Naive B cell (primary cell): ENCODE measurements around the gene LRRC1. TPM values are rescaled to one million over a fixed set of nuclear protein-coding genes. Genes with fewer than 3 reads are reported as not detected.
A peak's percentile ranks its signal among the peaks of the same experiment; 100 is the strongest.
"Not testable (repeated sequence)": the region's sequence is repeated elsewhere in the genome, so short reads cannot be mapped to it uniquely, and the experiment has no call there.

Experiments
- ATAC-seq, 2 donors: fragments of 150-1000 bp; cut with Tn5 transposase; 2 replicates each; pipeline ENCODE4 v1.10.0; 2021; ENCODE audit warnings: low read depth in 2 of 2, mild to moderate bottlenecking in 2 of 2, moderate library complexity in 2 of 2
- DNase-seq: peaks from one replicate; pipeline ENCODE4 v3.0.0; 2022
- H3K27ac Mint-ChIP-seq, 6 donors: one replicate each; pipeline ENCODE4 v1.8.0; 2020 to 2022; ENCODE audit warnings: mild to moderate bottlenecking in 6 of 6, mixed read lengths in 6 of 6, moderate library complexity in 5 of 6, inconsistent platforms in 2 of 6
- H3K27me3 Mint-ChIP-seq, 3 donors: one replicate each; pipeline ENCODE4 v1.8.0; 2021 to 2022; ENCODE audit warnings: mixed read lengths in 3 of 3, mild to moderate bottlenecking in 1 of 3
- H3K36me3 Mint-ChIP-seq, 2 donors: one replicate each; pipeline ENCODE4 v1.8.0; 2020 to 2022; ENCODE audit warnings: mixed read lengths in 2 of 2, inconsistent platforms in 1 of 2, mild to moderate bottlenecking in 1 of 2
- H3K4me1 Mint-ChIP-seq, 3 donors: one replicate each; pipeline ENCODE4 v1.8.0; 2020 to 2022; ENCODE audit warnings: mixed read lengths in 3 of 3, inconsistent platforms in 1 of 3, mild to moderate bottlenecking in 1 of 3, moderate library complexity in 1 of 3
- H3K4me3 Mint-ChIP-seq, 8 donors: one replicate each; pipeline ENCODE4 v1.8.0; 2020 to 2022; ENCODE audit warnings: mild to moderate bottlenecking in 8 of 8, mixed read lengths in 8 of 8, moderate library complexity in 8 of 8, inconsistent platforms in 2 of 8
- H3K9me3 Mint-ChIP-seq, 7 donors: one replicate each; pipeline ENCODE4 v1.8.0; 2020 to 2022; ENCODE audit warnings: mixed read lengths in 7 of 7, mild to moderate bottlenecking in 5 of 7, inconsistent platforms in 2 of 7, moderate library complexity in 1 of 7
- polyA plus RNA-seq, 6 donors: library from polyadenylated mRNA; unstranded; fragments of 300-500 nt; fragmentation: Illumina TruSeq; gene quantifications; one replicate each; pipeline ENCODE4 v1.2.3, GENCODE V29; 2021; ENCODE audit warnings: low read depth in 6 of 6

The LRRC1 gene
- polyA plus RNA-seq, 6 donors from 2014 or later, result 1.8 to 7.1 (median 3.7) TPM

- H3K9me3 Mint-ChIP-seq, result peaks cover 0 to 16% (median 4%) of the 10 kb centered on the region in 7 donors
- H3K27ac Mint-ChIP-seq, result no peak overlapping the region
- DNase-seq (no peak), ATAC-seq (no peak)
- H3K4me3 Mint-ChIP-seq, result no peak overlapping the region
- peaks cover 0 to 12% (median 0%) of the 10 kb centered on the region in 3 donors for H3K27me3 Mint-ChIP-seq
- no peaks in the 10 kb centered on the region for H3K4me1 Mint-ChIP-seq
- H3K36me3 Mint-ChIP-seq, result peaks cover 8% of the 10 kb centered on the region in 2 donors
These were observed 24.0 kb upstream of the LRRC1 start for GRCh38 chr6:53770780-53771249.

GRCh38 chr6:53771785-53772624 lies 22.8 kb upstream of the LRRC1 start:
- Mint-ChIP-seq H3K27ac (peak overlapping the region in 1 of 6 donors; percentile 27), H3K27me3 (peaks cover 0 to 2% (median 0%) of the 10 kb centered on the region in 3 donors), H3K36me3 (peaks cover 8% of the 10 kb centered on the region in 2 donors), H3K9me3 (peaks cover 0 to 16% (median 4%) of the 10 kb centered on the region in 7 donors), H3K4me3 (peak overlapping the region in 1 of 8 donors; percentile 42), H3K4me1 (no peaks in the 10 kb centered on the region)
- ATAC-seq (no peak), DNase-seq (no peak)

DNA sequence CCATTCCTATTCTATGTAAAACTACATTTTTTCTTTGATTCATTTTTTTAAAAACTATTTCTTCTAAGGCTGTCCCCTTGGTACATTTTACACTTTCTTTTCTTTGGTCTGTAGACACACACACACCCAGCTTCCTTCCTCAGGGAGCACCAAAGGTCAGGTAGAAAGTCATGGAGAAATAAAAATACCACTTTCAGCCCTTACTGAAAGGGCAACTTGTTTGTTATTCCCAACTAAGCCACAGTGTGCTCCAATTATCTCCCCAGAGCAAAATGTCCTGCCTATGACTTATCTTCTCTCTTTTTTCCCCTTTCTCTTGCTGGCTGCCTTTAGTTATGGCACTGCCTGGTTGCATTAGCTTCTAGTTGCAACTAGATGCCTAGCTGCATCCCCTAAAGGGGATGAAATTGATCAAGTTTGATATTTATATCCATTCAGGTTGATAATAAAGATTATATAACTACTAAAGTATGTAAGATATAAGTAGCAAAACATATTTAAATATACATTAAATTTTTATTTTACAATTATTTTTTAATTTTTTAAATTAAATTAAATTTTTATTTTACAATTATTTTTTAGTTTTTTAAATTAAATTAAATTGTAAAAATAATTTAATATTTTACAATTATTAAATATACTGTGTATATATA lies 21.6 kb upstream of the LRRC1 start:
- DNase-seq (no peak), ATAC-seq (no peak)
- H3K27ac Mint-ChIP-seq, result no peak overlapping the region
- H3K36me3 Mint-ChIP-seq, result peaks cover 8% of the 10 kb centered on the region in 2 donors
- peaks cover 0 to 16% (median 4%) of the 10 kb centered on the region in 7 donors for H3K9me3 Mint-ChIP-seq
- H3K4me1 Mint-ChIP-seq, result no peaks in the 10 kb centered on the region
- no peak overlapping the region for H3K4me3 Mint-ChIP-seq
- no peaks in the 10 kb centered on the region for H3K27me3 Mint-ChIP-seq

- H3K27ac Mint-ChIP-seq, result not testable (repeated sequence)
These were observed 18.7 kb upstream of the LRRC1 start for GRCh38 chr6:53776152-53776551.

DNA sequence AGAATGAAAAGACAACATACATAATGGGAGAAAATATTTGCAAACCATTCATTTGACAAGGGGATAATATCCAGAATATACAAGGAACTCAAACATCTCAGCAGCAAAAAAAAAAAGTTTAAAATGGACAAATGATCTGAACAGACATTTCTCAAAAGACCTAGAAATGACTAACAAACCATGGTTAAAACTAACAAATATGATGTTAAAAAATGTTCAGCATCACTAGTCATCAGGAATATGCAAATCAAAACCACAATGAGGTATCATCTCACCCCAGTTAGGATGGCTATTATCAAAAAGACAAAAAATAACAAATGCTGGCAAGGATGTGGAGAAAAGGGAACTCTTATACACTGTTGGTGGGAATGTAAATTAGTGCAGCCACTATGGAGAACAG lies 9.8 kb upstream of the LRRC1 start:
- Mint-ChIP-seq H3K9me3 (peaks cover 0 to 55% (median 21%) of the 10 kb centered on the region in 7 donors), H3K36me3 (peaks cover 8 to 13% of the 10 kb centered on the region in 2 donors)
- H3K27me3 Mint-ChIP-seq, H3K4me3 Mint-ChIP-seq, H3K27ac Mint-ChIP-seq, ATAC-seq, DNase-seq, H3K4me1 Mint-ChIP-seq: not testable (repeated sequence)

More at GRCh38 chr6:53776152-53776551, 18.7 kb upstream of the LRRC1 start:
- not testable (repeated sequence) for DNase-seq, ATAC-seq, H3K4me1 Mint-ChIP-seq, H3K4me3 Mint-ChIP-seq, H3K27me3 Mint-ChIP-seq
- H3K36me3 Mint-ChIP-seq, result peaks cover 8 to 15% of the 10 kb centered on the region in 2 donors
- peaks cover 3 to 26% (median 8%) of the 10 kb centered on the region in 7 donors for H3K9me3 Mint-ChIP-seq

DNA sequence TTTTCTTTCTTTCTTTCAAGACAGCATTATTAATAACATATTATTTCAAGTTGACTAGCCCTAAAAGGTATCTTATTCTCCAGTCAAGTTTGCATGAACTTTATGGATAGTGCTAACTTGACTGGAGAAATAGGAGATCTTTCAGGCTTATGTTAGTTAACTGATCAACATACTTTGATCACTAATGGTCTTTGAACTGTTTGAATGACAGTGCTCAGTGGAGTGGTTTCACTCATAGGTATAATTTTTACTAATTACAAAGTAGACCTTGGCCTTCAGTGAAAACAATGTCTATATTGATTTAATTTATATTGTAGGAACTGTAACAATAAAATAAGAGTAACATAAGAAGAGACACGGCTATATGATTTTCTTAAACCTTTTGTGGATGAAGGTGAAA lies 8.0 kb upstream of the LRRC1 start:
- Mint-ChIP-seq H3K9me3 (peaks cover 0 to 42% (median 19%) of the 10 kb centered on the region in 7 donors), H3K27me3 (no peaks in the 10 kb centered on the region)

GRCh38 chr6:53790886-53791285 lies 3.9 kb upstream of the LRRC1 start:
- H3K36me3 Mint-ChIP-seq, result peaks cover 6 to 8% of the 10 kb centered on the region in 2 donors
- H3K4me1 Mint-ChIP-seq, result peaks cover 17 to 19% (median 19%) of the 10 kb centered on the region in 3 donors
- peaks cover 0 to 20% (median 7%) of the 10 kb centered on the region in 7 donors for H3K9me3 Mint-ChIP-seq
- no peaks in the 10 kb centered on the region for H3K27me3 Mint-ChIP-seq
- H3K27ac Mint-ChIP-seq, result no peak overlapping the region
- peak overlapping the region in 1 of 8 donors; percentile 0 for H3K4me3 Mint-ChIP-seq
- no peak for ATAC-seq
- DNase-seq, result no peak

More for the DNA sequence above, 8.0 kb upstream of the LRRC1 start:
- no peak for ATAC-seq
- no peak for DNase-seq
- no peak overlapping the region for H3K4me3 Mint-ChIP-seq
- H3K36me3 Mint-ChIP-seq, result peaks cover 6 to 8% of the 10 kb centered on the region in 2 donors
- no peak overlapping the region for H3K27ac Mint-ChIP-seq
- H3K4me1 Mint-ChIP-seq, result peaks cover 4 to 6% (median 6%) of the 10 kb centered on the region in 3 donors

- no peak overlapping the region for H3K27ac Mint-ChIP-seq
- H3K36me3 Mint-ChIP-seq, result peaks cover 6 to 8% of the 10 kb centered on the region in 2 donors
- no peaks in the 10 kb centered on the region for H3K27me3 Mint-ChIP-seq
- H3K4me1 Mint-ChIP-seq, result peaks cover 23 to 26% (median 25%) of the 10 kb centered on the region in 3 donors
- peak overlapping the region in 2 of 8 donors; percentile 13 to 59 for H3K4me3 Mint-ChIP-seq
- DNase-seq (no peak), ATAC-seq (no peak)
- peaks cover 0 to 20% (median 7%) of the 10 kb centered on the region in 7 donors for H3K9me3 Mint-ChIP-seq
These were observed 2.8 kb upstream of the LRRC1 start for GRCh38 chr6:53792016-53792415.

GRCh38 chr6:53792973-53793317 lies 1.9 kb upstream of the LRRC1 start:
- Mint-ChIP-seq H3K4me3 (peak overlapping the region; percentile 97 to 99 (median 98)), H3K9me3 (peaks cover 0 to 16% (median 7%) of the 10 kb centered on the region in 7 donors), H3K4me1 (peaks cover 25 to 31% (median 29%) of the 10 kb centered on the region in 3 donors), H3K27me3 (no peaks in the 10 kb centered on the region), H3K36me3 (peaks cover 6 to 8% of the 10 kb centered on the region in 2 donors), H3K27ac (peak overlapping the region in 1 of 6 donors; percentile 44)
- DNase-seq, result no peak
- no peak for ATAC-seq

DNA sequence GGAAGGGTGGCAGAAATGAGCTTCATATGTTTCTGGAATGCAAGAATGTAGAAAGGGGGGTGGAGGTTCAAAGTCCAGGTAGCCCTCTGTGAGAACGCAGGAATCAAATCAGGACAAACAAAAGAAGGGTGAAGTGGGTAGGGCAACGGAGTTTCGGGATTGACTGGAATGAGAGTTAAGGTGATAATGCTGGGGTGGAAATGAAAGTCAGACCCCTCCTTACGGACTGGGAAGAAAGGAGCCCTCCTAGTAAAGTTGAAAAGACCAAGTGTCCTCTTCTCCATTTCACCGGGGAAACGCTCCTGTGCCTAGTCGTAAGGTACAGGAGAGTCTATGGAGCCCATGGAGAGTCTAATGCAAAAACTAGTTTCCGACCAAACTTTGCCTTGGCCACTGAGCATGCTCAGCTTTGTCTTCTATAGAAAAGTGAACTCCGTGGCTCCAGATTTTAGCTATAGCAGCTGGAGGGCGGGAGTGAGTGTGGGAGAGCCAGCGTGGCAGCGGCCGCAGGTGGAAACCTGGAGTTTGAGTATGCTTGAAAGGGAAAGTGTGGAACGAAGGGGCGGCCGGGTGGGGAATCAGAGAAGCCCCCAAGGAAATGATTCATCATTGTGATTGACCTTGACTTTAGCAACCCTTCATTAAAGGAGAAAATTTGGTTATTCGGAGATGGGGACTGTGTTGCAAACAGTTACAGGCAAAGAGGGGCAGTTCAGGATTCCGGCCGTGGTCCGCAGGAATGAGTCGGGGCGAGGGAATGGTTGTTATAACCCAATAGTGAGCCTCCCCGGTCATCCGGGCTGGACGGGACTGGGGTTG lies 1.3 kb upstream of the LRRC1 start:
- Mint-ChIP-seq H3K9me3 (peaks cover 0 to 10% (median 4%) of the 10 kb centered on the region in 7 donors), H3K36me3 (peaks cover 5 to 7% of the 10 kb centered on the region in 2 donors), H3K4me1 (peaks cover 26 to 33% (median 29%) of the 10 kb centered on the region in 3 donors), H3K27me3 (no peaks in the 10 kb centered on the region), H3K4me3 (peak overlapping the region; percentile 97 to 99 (median 98)), H3K27ac (peak overlapping the region in 5 of 6 donors; percentile 44 to 84 (median 65))
- ATAC-seq, result peak in 1 of 2 donors; percentile 17
- peak; percentile 27 for DNase-seq

- Mint-ChIP-seq H3K9me3 (peaks cover 0 to 3% (median 0%) of the 10 kb centered on the region in 7 donors), H3K36me3 (peaks cover 0 to under 1% of the 10 kb centered on the region in 2 donors), H3K4me1 (peaks cover 29 to 33% (median 32%) of the 10 kb centered on the region in 3 donors), H3K4me3 (peak overlapping the region; percentile 97 to 99 (median 98)), H3K27ac (peak overlapping the region; percentile 25 to 97 (median 86)), H3K27me3 (no peaks in the 10 kb centered on the region)
- no peak for DNase-seq
- ATAC-seq, result peak; percentile 58
These were observed 577 bp upstream of the LRRC1 start for GRCh38 chr6:53794137-53794719.

DNA sequence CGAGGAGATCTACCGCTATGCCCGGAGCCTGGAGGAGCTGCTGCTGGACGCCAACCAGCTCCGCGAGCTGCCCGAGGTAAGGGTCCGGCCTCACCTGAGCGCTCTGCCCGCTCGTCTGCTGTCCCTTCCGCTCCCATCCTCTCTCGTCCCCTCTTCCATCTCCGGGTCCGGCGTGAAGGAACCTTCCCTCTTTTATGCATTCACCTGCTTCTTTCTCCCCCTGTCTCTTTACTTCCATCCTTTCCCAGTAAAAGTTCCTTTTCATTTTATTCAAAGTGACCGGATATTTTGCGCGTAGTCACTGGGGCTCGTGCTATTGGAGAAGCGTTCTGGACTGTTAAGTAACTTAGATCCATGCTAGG lies 516 bp downstream of the LRRC1 start:
- H3K4me3 Mint-ChIP-seq, result peak overlapping the region; percentile 97 to 99 (median 98)
- H3K4me1 Mint-ChIP-seq, result peaks cover 29 to 33% (median 32%) of the 10 kb centered on the region in 3 donors
- H3K27me3 Mint-ChIP-seq, result no peaks in the 10 kb centered on the region
- DNase-seq, result no peak
- no peaks in the 10 kb centered on the region for H3K36me3 Mint-ChIP-seq
- ATAC-seq, result no peak
- H3K9me3 Mint-ChIP-seq, result peaks cover 0 to 1% (median 0%) of the 10 kb centered on the region in 7 donors
- peak overlapping the region in 3 of 6 donors; percentile 22 to 96 (median 68) for H3K27ac Mint-ChIP-seq
